ENCODE results near the gene TFDP2. TPM values are rescaled to one million over a fixed set of nuclear protein-coding genes. Genes with fewer than 3 reads are reported as not detected.

The TFDP2 gene
- total RNA-seq, 4 donors from 2014 or later = 30.5 to 75.9 (median 43.0) TPM

DNA sequence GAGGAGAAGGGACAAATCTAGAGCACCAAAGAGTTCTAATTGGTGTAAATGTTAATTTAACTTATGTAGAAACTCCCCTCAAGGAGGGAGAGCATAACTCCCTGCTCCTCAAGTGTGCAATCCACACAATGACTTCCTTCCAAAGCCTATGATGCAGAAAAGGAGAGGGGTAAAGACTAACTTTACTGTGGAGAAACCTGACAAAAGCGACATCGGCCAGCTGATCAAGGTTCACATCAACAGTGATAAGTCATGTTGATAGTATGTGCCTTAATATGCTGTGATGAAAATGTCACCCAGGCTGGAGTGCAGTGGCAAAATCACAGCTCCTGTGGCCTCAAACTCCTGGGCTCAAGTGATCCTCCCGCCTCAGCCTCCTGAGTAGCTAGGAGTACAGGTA is 76.5 kb downstream of the TFDP2 start:
- DNase-seq (ENCODE audit: low spot score) (no peak), ATAC-seq (ENCODE audit: low FRiP score) (no peak)
- TF ChIP-seq, protein P1, sequence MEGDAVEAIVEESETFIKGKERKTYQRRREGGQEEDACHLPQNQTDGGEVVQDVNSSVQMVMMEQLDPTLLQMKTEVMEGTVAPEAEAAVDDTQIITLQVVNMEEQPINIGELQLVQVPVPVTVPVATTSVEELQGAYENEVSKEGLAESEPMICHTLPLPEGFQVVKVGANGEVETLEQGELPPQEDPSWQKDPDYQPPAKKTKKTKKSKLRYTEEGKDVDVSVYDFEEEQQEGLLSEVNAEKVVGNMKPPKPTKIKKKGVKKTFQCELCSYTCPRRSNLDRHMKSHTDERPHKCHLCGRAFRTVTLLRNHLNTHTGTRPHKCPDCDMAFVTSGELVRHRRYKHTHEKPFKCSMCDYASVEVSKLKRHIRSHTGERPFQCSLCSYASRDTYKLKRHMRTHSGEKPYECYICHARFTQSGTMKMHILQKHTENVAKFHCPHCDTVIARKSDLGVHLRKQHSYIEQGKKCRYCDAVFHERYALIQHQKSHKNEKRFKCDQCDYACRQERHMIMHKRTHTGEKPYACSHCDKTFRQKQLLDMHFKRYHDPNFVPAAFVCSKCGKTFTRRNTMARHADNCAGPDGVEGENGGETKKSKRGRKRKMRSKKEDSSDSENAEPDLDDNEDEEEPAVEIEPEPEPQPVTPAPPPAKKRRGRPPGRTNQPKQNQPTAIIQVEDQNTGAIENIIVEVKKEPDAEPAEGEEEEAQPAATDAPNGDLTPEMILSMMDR (IDR thresholded peaks at IDR 0.05) = no peak

DNA sequence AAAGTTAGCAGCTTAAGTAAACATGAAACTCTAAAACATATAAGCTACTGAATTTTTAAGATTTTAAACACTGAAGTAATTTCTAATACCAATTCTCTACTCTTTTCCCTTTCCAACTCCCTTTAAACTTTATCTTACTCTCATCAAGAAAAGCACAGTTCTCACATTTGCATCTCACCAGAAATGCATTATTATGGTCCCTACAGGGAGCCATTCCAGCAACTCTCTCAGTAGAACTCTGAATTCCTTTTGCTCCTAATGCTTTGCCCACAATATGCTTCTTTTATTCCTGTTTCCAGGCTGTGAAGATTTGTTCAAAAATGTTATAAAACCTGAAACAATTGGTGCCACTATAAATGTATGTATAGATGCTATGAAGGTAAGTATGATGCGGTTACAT is 83.4 kb downstream of the TFDP2 start:
- ATAC-seq (ENCODE audit: low FRiP score) = no peak
- TF ChIP-seq, protein P1 (IDR thresholded peaks at IDR 0.05) = no peak

DNA sequence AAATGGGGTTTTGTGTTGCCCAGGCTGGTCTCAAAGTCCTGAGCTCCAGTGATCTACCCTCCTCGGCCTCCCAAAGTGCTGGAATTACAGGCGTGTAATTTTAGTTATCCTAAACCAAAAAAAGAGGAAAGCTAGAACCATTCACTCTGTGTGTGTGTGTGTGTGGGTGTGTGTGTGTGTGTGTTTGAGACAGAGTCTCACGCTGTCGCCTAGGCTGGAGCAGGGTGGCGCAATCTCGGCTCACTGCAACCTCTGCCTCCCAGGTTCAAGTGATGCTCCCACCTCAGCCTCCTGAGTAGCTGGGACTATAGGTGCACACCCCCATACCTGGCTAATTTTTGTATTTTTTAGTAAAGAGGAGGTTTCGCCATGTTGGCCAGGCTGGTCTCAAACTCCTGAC is 84.0 kb downstream of the TFDP2 start:
- TF ChIP-seq, protein P1 (IDR thresholded peaks at IDR 0.05) = no peak
- no peak for DNase-seq (ENCODE audit: low spot score)
- ATAC-seq (ENCODE audit: low FRiP score) = no peak

More for the DNA sequence above, 83.4 kb downstream of the TFDP2 start:
- no peak for DNase-seq (ENCODE audit: low spot score)

DNA sequence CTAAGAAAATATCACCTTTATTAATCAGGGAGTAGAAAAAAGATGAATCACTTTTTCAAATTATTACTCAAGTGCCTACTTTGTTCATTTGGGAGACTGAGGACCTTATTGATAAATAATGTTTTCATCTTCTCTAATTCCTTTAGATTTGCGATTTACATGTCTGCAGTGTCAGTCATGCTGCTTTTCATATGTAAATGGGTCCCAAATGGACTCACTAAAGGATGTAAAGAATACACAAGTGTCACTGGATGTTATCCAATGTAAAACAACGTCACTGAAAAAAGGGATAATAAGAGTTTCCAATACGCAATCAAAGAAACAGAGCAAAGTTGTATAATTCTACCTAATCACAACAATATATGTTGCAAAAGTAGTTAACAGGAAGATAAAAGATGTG is 84.9 kb downstream of the TFDP2 start:
- no peak for ATAC-seq (ENCODE audit: low FRiP score)
- TF ChIP-seq, protein P1 (IDR thresholded peaks at IDR 0.05) = no peak
- DNase-seq (ENCODE audit: low spot score) = no peak

DNA sequence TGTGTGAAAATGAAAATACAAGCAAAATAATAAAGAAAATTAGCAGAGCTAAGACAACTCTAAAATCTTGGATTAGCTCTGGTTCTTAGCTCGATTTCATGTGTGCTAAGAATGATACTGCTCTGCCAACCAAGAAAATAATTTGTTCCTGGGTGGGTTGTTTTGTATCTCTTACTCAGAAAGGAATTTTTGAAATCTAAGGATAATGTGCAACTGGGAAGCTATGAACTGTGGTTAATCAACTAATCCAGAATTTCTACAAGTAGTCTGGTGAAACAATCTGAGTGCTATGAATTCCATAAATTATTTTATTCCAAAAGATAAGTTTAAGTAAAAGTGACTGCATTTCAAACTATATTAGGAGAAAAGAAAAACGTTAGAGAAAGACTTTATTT is 92.0 kb downstream of the TFDP2 start:
- no peak for DNase-seq (ENCODE audit: low spot score)
- TF ChIP-seq, protein P1 (IDR thresholded peaks at IDR 0.05) = no peak
- ATAC-seq (ENCODE audit: low FRiP score) = no peak

DNA sequence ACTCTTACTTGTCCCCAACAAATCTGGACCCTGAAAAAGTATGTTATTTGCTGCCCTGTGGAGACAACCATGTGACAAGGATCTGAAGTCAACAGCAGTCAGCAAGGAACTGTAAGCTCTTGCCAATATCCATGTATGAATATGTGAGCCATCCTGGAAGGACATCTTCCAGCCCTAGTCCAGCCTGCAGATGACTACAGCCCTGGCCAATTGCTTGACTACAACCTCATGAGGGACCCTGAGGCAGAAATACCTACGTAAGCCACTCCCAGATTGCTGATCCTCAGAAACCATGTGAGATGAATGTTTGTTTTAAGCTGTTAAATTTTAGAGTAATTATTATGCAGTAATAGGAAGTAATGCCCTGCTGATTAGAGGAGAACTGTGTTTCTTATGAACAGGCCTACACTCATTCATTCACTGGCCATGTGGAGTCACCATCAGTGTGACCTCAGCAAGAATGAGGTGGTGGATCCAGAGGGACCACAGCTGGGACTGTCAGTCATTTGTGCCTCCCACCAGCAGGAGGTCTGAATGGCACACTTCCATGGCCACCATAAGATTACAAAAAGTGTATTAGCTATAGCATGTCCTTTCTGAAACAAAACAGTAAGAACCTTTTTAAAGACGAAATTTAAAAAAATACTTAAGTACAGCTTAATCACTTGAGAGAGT is 92.6 kb downstream of the TFDP2 start:
- TF ChIP-seq, protein P1 (IDR thresholded peaks at IDR 0.05) = no peak
- DNase-seq (ENCODE audit: low spot score) (no peak), ATAC-seq (ENCODE audit: low FRiP score) (no peak)

DNA sequence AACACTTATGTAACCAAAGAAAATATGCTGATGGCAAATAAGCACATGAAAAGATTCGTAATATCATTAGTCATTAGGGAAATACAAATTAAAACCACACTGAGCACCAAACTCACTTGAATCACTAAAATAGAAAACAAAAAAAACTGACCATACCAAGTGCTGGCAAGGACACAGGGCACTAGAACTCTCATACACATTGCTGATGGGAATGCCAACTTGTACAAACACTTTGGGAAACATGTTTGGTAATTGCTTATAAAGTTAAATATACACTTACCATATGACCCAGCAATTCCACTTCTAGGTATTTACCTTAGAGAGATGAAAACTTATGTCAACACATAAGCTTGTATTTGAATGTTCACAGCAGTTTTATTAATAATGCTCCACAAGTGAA is 95.5 kb downstream of the TFDP2 start:
- DNase-seq (ENCODE audit: low spot score) = no peak
- no peak for ATAC-seq (ENCODE audit: low FRiP score)
- TF ChIP-seq, protein P1 (IDR thresholded peaks at IDR 0.05) = no peak
